Inflammatory macrophage treated with lipopolysaccharide for 1 hour (primary cell): ENCODE data around the gene VPS11.

Source experiments
- DNase-seq, 2 donors: peaks; one replicate each; pipeline ENCODE4 v3.0.0-alpha.2; 2020 to 2022

VPS11 gene

DNA sequence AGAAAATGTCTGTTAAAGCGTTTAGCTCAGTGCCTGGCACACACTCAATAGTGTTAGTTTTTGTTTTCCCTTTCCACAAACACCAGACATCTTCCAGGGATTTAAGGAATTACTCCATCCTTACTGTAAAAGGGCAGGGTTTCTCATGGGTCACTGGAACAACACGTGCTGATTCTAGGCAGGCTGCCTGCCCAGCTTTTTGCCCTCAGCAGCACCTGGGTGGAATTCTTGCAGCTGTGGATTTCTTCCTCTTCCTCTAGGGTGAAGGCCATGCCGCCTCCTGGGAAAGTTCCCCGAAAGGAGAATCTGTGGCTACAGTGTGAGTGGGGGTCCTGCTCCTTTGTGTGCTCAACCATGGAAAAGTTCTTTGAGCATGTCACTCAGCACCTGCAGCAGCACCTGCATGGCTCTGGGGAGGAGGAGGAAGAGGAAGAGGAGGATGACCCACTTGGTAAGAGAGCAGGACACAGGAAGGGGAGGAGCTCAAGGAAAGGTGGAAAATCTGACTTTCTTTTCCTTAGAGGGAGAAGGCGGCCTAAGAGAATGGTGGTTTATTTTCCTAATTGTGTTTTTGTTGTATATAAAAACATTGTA lies 59.2 kb downstream of the VPS11 start:
- DNase-seq = no peak

DNA sequence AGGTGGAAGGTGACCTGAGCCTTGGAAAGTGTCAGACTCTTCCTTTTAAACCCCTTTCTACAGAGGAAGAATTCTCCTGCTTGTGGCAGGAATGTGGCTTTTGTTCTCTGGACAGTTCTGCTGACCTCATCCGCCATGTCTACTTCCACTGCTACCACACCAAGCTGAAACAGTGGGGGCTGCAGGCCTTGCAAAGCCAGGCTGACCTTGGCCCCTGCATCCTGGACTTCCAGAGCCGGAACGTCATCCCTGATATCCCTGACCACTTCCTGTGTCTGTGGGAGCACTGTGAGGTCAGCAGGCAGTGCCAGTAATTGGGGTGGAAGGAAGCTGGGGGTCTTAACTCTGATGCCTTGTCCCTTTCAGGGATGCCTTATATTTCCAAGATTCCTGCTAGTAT lies 63.0 kb downstream of the VPS11 start:
- DNase-seq = no peak
